Spleen (tissue), 7 donors: ENCODE results near the gene AHNAK2.

Source experiments
- POLR2A ChIP-seq, 3 donors: fragments of 450-650 bp; IDR thresholded peaks; one replicate each; pipeline ENCODE4 v1.5.1; 2017; ENCODE audit warnings: antibody characterized with exemption in 3 of 3, mild to moderate bottlenecking in 1 of 3
- POLR2AphosphoS5 ChIP-seq, 3 donors: sonication (generic); formaldehyde crosslinking; IDR thresholded peaks; one replicate each; pipeline ENCODE4 v1.5.1; 2017; ENCODE audit warnings: antibody characterized with exemption in 3 of 3
- TF ChIP-seq, protein P1 (sequence below), 11 experiments: fragments of 200-600 bp in 7 of 11; fragments of 450-650 bp in 4 of 11; sonication (generic) in 4 of 11; IDR thresholded peaks in 8 of 11; conservative IDR thresholded peaks in 3 of 11; 1 replicate in 7 of 11; 2 replicates in 4 of 11; pipeline versions ENCODE4 v1.4.0 to v1.8.0; 2016 to 2021; ENCODE audit warnings: antibody characterized with exemption in 11 of 11, inconsistent platforms in 4 of 11, mild to moderate bottlenecking in 1 of 11
- donor health status: DM: no; HTN: no; CAD: no; lungs with moderate emphysema.
- donor health status: DM: no; HTN: no; CAD: no.
- donor health status: DM: no; HTN: no; CAD: no.

DNA sequence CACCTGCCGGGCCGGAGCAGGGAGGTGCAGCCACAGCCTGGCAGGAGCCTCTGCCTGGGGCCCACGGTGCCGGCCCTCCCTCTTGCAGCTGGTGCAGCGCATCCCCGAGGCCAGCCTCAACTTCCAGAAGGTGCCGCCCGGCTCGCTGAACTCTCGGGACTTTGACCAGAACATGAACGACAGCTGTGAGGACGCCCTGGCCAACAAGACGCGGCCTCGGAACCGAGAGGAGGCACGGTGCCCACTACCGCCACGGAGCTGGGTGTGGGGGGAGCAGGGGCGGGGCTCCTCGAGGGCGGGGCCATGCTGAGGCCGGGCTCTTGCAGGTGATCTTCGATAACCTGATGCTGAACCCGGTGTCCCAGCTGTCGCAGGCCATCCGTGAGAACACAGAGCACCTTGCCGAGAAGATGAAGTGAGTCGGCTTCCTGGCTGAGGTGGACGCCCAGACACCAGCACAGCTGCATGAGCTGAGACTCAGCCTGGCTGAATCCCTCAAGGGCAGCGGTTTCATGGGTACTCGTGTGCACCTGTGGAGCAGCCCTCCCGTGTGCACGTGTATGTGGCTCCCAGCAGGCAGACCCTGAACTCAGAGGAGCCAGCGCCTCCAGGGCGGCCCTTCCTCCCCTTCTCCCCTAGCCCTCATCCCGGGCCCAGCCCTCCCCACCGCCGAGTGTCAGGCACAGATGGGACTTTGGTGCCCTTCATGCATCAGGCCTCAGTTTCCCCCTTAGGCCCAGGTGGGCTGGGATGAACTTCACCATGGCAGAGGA lies 84.6 kb downstream of the AHNAK2 start:
- TF ChIP-seq, protein P1, sequence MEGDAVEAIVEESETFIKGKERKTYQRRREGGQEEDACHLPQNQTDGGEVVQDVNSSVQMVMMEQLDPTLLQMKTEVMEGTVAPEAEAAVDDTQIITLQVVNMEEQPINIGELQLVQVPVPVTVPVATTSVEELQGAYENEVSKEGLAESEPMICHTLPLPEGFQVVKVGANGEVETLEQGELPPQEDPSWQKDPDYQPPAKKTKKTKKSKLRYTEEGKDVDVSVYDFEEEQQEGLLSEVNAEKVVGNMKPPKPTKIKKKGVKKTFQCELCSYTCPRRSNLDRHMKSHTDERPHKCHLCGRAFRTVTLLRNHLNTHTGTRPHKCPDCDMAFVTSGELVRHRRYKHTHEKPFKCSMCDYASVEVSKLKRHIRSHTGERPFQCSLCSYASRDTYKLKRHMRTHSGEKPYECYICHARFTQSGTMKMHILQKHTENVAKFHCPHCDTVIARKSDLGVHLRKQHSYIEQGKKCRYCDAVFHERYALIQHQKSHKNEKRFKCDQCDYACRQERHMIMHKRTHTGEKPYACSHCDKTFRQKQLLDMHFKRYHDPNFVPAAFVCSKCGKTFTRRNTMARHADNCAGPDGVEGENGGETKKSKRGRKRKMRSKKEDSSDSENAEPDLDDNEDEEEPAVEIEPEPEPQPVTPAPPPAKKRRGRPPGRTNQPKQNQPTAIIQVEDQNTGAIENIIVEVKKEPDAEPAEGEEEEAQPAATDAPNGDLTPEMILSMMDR (IDR thresholded peaks at IDR 0.05 in 8 of 11, conservative IDR thresholded peaks at IDR 0.05 in 3 of 11) = no peak
- TF ChIP-seq POLR2AphosphoS5 (IDR thresholded peaks at IDR 0.05) (no peak), POLR2A (IDR thresholded peaks at IDR 0.05) (no peak)
